HG03045 (cell line): ENCODE data around the gene GPR87.

Source experiments
- ATAC-seq: cut with Tn5 transposase; IDR thresholded peaks from one replicate; pipeline ENCODE4 v1.9.1; 2021; ENCODE audit warnings: mild to moderate bottlenecking, moderate library complexity; ENCODE audit not compliant: unreplicated experiment

The GPR87 gene

GRCh38 chr3:151283907-151284461 is 32.6 kb downstream of the GPR87 start:
- ATAC-seq: no peak

GRCh38 chr3:151283387-151283786 is 33.2 kb downstream of the GPR87 start:
- no peak for ATAC-seq

GRCh38 chr3:151282921-151283320 is 33.7 kb downstream of the GPR87 start:
- no peak for ATAC-seq

- ATAC-seq: no peak
These were observed 34.8 kb downstream of the GPR87 start for GRCh38 chr3:151281671-151282324.

- ATAC-seq: no peak
These were observed 38.4 kb downstream of the GPR87 start, which contains the start of gene P2RY14 for GRCh38 chr3:151278230-151278629. Gene P2RY14 (minus strand): TSS chr3:151278542. CDS start chr3:151214316, 64,226 bp downstream.

- peak; percentile 67 for ATAC-seq
These were observed 40.0 kb downstream of the GPR87 start for GRCh38 chr3:151276687-151277042.

GRCh38 chr3:151276038-151276686 is 40.5 kb downstream of the GPR87 start:
- peak; percentile 15 for ATAC-seq

- ATAC-seq: no peak
These were observed 41.5 kb downstream of the GPR87 start for GRCh38 chr3:151275091-151275490.

- ATAC-seq: no peak
These were observed 47.0 kb downstream of the GPR87 start for GRCh38 chr3:151269631-151270030.

GRCh38 chr3:151268267-151269235 is 48.1 kb downstream of the GPR87 start:
- ATAC-seq: peak; percentile 50

- ATAC-seq: no peak
These were observed 49.6 kb downstream of the GPR87 start for GRCh38 chr3:151267066-151267465.

GRCh38 chr3:151265866-151266265 is 50.8 kb downstream of the GPR87 start:
- peak; percentile 98 for ATAC-seq

GRCh38 chr3:151265166-151265565 is 51.5 kb downstream of the GPR87 start:
- ATAC-seq: no peak

- ATAC-seq: no peak
These were observed 52.0 kb downstream of the GPR87 start for GRCh38 chr3:151264605-151265004.

- no peak for ATAC-seq
These were observed 53.6 kb downstream of the GPR87 start for GRCh38 chr3:151262871-151263525.

- no peak for ATAC-seq
These were observed 57.0 kb downstream of the GPR87 start for GRCh38 chr3:151259664-151260063.

- ATAC-seq: no peak
These were observed 59.9 kb downstream of the GPR87 start for GRCh38 chr3:151256749-151257148.

GRCh38 chr3:151248772-151249337 is 67.8 kb downstream of the GPR87 start:
- no peak for ATAC-seq
